Adipocyte (in vitro differentiated cells): ENCODE results near the gene DKK3.

Experiments
- DNase-seq: peaks from one replicate; pipeline ENCODE4 v3.0.0-alpha.2; 2015; ENCODE audit warnings: low read depth
- H3K27me3 ChIP-seq: replicated peaks from 2 replicates; pipeline ENCODE4 v1.7.0; 2013; ENCODE audit warnings: mild to moderate bottlenecking, low read length, moderate library complexity; ENCODE audit not compliant: control insufficient read depth, insufficient read depth
- H3K36me3 ChIP-seq: 2 replicates; pipeline ENCODE4 v1.7.0; 2013; ENCODE audit warnings: low read length, mild to moderate bottlenecking, moderate library complexity; ENCODE audit not compliant: control insufficient read depth, insufficient read depth, severe bottlenecking
- H3K4me1 ChIP-seq: 2 replicates; pipeline ENCODE4 v1.7.0; 2013; ENCODE audit warnings: mild to moderate bottlenecking, low read length, moderate library complexity; ENCODE audit not compliant: control insufficient read depth, insufficient read depth
- H3K4me3 ChIP-seq: 2 replicates; pipeline ENCODE4 v1.7.0; 2013; ENCODE audit warnings: mild to moderate bottlenecking, low read length, moderate library complexity
- H3K9ac ChIP-seq: 2 replicates; pipeline ENCODE4 v1.7.0; 2013; ENCODE audit warnings: mild to moderate bottlenecking, low read length, moderate library complexity
- H3K9me3 ChIP-seq: 2 replicates; pipeline ENCODE4 v1.7.0; 2013; ENCODE audit warnings: mild to moderate bottlenecking, low read length, moderate library complexity; ENCODE audit not compliant: control insufficient read depth

Gene DKK3

GRCh38 chr11:11968511-11969280 lies 39.7 kb downstream of the DKK3 start:
- Histone ChIP-seq H3K9ac (no peak overlapping the region), H3K4me3 (no peak overlapping the region), H3K27me3 (no peaks in the 10 kb centered on the region), H3K36me3 (no peaks in the 10 kb centered on the region), H3K4me1 (peaks cover 31% of the 10 kb centered on the region), H3K9me3 (no peaks in the 10 kb centered on the region)
- DNase-seq = peak; percentile 76

- H3K36me3 ChIP-seq = no peaks in the 10 kb centered on the region
- peaks cover 23% of the 10 kb centered on the region for H3K4me1 ChIP-seq
- no peak overlapping the region for H3K4me3 ChIP-seq
- no peak overlapping the region for H3K9ac ChIP-seq
- DNase-seq = no peak
- H3K9me3 ChIP-seq = no peaks in the 10 kb centered on the region
- no peaks in the 10 kb centered on the region for H3K27me3 ChIP-seq
These were observed 40.5 kb downstream of the DKK3 start for GRCh38 chr11:11967669-11968510.

DNA sequence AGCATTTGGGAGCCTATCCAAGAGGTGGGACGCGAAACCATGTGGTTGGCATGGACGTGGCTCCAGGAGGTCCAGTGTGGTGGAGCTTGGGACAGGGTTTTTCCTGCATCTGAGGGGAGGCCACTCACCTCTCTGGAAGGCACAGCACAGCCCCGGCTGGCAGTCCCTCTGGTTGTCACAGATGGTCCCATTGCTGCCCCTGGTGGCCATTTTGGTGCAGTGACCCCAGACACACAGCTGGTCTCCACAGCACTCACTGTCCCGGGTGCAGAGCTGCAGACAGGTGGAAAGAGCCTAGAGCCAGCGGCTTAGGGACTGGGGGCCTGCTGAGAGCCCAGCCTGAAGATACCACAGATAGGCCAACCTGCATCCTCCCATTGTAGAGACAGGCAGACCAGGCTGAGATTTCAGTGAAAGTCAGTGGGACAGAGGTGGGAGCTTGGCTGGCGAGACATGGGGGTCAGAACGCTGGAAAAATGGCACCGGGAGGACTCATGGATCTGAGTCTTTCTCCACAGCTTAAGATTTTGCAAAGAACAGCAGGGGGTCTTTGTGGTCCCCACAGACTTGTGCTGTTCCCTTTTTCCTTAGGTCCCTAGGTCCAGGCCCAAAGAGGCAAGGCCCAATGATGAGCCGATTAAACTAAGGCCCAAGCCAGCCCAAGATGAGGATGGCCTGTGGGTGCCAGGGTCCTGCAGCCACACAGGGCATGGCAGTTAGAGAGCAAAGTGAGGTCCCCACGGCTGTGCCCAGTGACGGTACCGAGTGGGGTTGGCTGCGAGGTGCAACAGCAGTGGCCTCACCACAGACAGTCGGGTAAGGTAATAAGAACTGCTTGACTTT lies 41.4 kb downstream of the DKK3 start:
- peak; percentile 59 for DNase-seq
- Histone ChIP-seq H3K4me3 (no peak overlapping the region), H3K36me3 (no peaks in the 10 kb centered on the region), H3K9ac (no peak overlapping the region), H3K27me3 (no peaks in the 10 kb centered on the region), H3K4me1 (peaks cover 15% of the 10 kb centered on the region), H3K9me3 (no peaks in the 10 kb centered on the region)

DNA sequence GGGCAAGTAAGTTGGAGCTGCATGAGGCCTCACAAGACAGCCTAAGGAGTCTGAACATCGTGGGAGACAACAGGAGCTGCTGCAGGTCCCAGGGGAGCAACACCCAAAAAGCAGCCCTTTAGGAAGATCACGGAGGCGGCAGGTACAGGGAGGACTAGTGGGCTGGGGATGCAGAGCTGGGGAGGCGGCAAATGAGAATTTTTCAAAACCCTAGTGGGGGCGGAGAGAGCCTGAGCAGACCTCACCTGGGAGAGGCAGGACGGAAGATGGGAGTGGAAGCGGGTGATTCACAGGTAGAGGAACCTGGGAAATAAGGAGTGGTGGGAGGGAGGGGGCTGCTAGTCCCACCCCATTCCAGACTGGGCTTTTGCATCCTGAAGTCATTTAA lies 42.1 kb downstream of the DKK3 start:
- no peak overlapping the region for H3K9ac ChIP-seq
- no peak overlapping the region for H3K4me3 ChIP-seq
- H3K36me3 ChIP-seq = no peaks in the 10 kb centered on the region
- H3K9me3 ChIP-seq = no peaks in the 10 kb centered on the region
- no peak for DNase-seq
- H3K4me1 ChIP-seq = peaks cover 15% of the 10 kb centered on the region
- no peaks in the 10 kb centered on the region for H3K27me3 ChIP-seq

DNA sequence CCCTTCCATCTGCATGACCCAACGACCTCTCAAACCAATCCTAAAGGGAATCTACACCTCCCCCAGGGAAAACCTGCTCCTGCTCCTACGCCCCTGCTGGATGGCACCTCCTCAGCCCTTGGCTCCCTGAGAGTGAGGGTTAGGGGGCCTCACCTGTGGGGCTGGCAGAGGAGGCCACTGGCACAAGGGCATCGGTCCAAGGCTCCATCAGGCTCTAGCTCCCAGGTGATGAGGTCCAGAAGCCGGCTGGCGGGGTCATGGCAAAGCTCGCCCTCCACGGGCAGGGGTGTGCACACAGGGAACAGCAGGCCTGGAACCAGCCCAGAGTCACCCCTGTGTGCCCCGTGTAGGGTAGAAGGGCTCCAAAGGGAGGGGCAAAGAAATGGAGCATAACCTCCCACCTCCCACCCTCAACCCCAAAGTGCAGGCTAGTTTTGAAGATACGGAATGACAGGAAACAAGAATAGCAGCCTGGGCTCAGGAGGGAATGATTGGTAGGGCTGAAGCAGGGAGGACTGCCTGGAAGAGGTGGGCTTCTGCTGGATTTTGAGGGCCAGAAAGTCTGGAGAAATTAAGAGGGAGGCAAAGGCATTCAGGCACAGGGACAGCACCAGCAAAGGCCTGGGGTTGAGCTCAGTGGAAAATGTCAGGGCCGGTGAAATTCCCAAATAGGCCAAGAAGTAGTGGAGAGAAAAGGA lies 42.6 kb downstream of the DKK3 start:
- no peak for DNase-seq
- H3K27me3 ChIP-seq = no peaks in the 10 kb centered on the region
- no peaks in the 10 kb centered on the region for H3K36me3 ChIP-seq
- no peaks in the 10 kb centered on the region for H3K9me3 ChIP-seq
- peaks cover 15% of the 10 kb centered on the region for H3K4me1 ChIP-seq
- no peak overlapping the region for H3K4me3 ChIP-seq
- H3K9ac ChIP-seq = no peak overlapping the region

GRCh38 chr11:11965192-11965591 lies 43.2 kb downstream of the DKK3 start:
- no peak for DNase-seq
- Histone ChIP-seq H3K36me3 (no peaks in the 10 kb centered on the region), H3K4me1 (peaks cover 15% of the 10 kb centered on the region), H3K9me3 (no peaks in the 10 kb centered on the region), H3K27me3 (no peaks in the 10 kb centered on the region), H3K9ac (no peak overlapping the region), H3K4me3 (no peak overlapping the region)

DNA sequence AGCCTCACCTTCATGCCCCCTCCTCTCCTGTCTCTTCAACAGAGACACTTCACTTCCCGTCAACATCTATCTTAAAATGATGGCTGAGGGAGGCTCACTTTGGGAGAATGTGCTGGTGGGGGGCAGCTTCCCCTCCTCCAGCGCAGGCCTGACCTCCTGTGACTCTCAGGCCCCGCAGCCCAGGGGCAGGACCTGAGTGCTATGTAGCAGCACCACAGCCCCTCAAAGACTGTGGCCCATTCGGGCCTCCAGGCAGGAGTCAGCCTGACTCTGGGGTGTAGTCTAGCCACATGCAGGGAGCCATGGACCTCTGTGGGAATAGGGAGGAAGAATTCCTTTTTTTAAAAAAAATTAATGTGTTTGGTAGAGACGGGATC lies 43.7 kb downstream of the DKK3 start:
- Histone ChIP-seq H3K36me3 (peaks cover 3% of the 10 kb centered on the region), H3K27me3 (no peaks in the 10 kb centered on the region), H3K4me3 (no peak overlapping the region), H3K4me1 (peaks cover 11% of the 10 kb centered on the region), H3K9ac (no peak overlapping the region), H3K9me3 (no peaks in the 10 kb centered on the region)
- no peak for DNase-seq

- Histone ChIP-seq H3K36me3 (peaks cover 7% of the 10 kb centered on the region), H3K9ac (no peak overlapping the region), H3K4me1 (peaks cover 8% of the 10 kb centered on the region), H3K27me3 (no peaks in the 10 kb centered on the region), H3K9me3 (no peaks in the 10 kb centered on the region), H3K4me3 (no peak overlapping the region)
- DNase-seq = no peak
These were observed 44.3 kb downstream of the DKK3 start for GRCh38 chr11:11963842-11964773.

DNA sequence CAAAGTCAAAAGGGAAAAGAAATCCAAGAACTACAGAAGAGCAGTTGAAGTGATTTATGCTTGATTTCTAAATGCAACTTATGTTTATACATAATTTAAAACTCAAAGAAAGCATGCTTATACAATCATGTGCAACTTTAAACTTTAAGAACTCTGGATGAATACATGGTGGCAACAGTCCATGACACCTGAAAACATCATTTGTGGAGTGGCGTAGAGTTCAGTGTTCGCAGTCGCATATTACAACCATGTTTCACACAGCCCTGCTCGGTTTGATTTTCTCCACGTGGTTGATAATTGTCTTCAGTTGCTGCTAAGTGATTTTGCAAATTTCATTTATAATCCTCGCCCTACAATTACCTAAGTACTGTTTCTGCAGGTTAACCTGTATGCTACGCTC lies 45.4 kb downstream of the DKK3 start:
- no peaks in the 10 kb centered on the region for H3K4me1 ChIP-seq
- no peaks in the 10 kb centered on the region for H3K9me3 ChIP-seq
- no peaks in the 10 kb centered on the region for H3K27me3 ChIP-seq
- H3K36me3 ChIP-seq = peaks cover 17% of the 10 kb centered on the region
- H3K4me3 ChIP-seq = no peak overlapping the region
- H3K9ac ChIP-seq = no peak overlapping the region
- DNase-seq = no peak

DNA sequence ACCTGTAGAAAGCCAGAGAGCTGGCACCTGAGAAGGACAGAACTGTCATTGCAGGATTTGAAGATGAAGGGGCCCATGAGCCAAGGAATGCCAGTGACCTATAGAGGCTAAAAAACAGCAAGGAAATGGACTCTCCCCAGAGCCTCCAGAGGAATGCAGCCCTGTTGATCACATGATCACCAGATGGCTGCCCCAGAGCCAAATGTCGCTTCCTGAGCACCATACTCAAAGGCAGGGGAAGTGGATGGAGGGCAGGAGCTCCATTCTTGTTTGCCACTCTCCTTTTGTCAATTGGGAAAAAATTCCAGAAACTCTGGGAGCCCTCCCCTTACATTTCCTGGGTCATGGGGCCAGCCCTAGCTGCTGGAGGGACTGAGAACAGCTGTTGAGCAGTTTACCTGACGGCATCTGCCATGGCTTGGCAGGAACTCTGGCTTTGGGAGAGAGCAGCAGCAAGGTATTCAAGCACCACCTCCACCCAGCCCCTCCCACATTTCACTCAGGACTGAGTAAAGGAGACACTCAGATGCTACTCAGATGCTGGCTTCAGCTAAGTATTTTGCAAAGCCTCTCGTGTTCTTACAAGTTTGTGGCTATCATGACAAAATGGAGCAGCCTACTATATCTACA lies 46.9 kb downstream of the DKK3 start:
- Histone ChIP-seq H3K27me3 (no peaks in the 10 kb centered on the region), H3K9ac (no peak overlapping the region), H3K36me3 (peaks cover 32% of the 10 kb centered on the region), H3K9me3 (no peaks in the 10 kb centered on the region), H3K4me1 (no peaks in the 10 kb centered on the region), H3K4me3 (no peak overlapping the region)
- DNase-seq = no peak
